NCI-H524 treated with DMSO at 0.1 percent for 48 hours (cell line): ENCODE data around the gene GJB1.

ENCODE experiments used
- DNase-seq: peaks from one replicate; lab custom pipeline; 2025; lab: John Stamatoyannopoulos, UW

GJB1 gene

DNA sequence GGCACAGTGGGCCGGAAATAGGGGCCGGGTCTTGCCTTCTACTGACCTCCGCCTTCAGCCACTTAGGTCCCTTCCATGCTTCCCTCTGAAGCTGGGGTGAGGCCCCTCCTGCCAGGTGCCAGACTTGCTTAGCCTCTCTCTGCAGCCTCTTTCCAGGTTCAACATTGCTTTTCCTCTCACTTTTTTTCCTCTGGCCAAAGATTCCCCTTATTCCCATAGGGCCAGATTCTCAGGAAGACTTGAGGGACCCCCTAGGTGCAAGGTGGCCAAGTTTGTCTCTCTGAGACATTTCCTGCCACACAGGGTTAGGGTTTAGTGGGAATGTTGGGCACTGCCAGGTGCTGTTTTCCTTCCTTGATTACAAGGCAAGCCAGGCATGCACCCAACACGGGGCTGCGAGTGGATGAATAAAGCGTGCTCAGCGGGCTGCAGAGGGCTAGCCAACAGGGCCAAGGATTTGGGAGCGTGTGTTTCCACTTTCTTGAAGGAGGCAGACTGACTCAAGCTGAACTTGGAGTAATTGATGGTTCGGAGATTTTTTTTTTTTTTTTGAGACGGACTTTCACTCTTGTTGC, 7.6 kb upstream of the GJB1 start:
- DNase-seq, result no peak

DNA sequence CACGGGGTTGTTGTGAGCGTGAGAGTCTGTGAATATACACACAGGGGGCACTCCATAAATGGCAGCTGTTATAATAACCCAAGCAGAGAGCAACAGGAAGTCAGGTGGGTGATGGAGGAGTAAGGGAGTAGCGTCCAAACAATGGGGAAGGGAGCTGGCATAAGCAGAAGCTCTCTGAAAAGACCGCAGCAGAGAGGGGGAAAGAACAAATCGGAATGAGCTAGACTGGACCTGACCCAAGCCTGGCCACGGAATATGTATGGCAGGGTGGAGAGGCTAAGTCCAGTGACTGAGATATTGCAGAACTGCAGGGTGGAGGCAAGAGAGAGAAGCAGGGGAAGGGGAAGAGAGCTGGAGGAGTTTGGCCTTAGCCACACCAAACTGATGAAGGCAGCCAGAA, 6.5 kb upstream of the GJB1 start:
- no peak for DNase-seq

DNA sequence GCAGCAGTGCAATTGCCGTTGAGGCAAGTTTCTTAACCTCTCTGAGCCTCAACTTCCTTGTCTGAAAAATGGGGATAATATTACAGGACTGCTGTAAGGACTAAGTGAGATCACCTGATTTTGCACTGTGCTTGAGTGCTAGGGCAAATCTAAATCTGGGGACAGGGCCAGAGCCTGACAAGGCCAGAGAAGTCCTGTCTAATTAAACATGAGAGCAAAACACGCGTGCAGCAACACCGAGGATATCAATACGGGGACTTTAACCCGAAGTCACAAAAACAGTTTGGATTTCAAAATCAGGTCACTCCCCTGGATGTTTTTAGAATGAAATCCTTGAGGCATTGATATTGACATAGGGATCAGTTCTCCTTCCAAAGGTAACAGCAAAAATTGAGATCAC, 5.7 kb upstream of the GJB1 start:
- DNase-seq, result no peak

DNA sequence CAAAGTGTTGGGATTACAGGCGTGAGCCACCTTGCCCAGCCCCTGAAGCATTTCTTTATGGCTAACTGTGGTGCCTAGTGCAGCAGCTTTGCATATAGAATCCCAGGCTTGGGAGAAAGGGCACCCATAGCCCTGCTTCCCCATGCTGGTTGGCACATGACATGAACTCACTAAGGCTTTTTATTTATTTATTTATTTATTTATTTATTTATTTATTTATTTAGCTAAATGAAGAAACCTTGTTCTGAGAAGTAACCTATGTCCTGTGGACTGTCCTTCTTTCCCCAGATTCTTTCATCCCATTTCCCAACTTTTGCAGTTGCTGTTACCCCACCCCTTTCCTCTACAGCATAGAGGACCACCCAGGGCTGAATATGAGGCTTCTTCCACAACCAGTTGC, 1.9 kb upstream of the GJB1 start:
- no peak for DNase-seq

DNA sequence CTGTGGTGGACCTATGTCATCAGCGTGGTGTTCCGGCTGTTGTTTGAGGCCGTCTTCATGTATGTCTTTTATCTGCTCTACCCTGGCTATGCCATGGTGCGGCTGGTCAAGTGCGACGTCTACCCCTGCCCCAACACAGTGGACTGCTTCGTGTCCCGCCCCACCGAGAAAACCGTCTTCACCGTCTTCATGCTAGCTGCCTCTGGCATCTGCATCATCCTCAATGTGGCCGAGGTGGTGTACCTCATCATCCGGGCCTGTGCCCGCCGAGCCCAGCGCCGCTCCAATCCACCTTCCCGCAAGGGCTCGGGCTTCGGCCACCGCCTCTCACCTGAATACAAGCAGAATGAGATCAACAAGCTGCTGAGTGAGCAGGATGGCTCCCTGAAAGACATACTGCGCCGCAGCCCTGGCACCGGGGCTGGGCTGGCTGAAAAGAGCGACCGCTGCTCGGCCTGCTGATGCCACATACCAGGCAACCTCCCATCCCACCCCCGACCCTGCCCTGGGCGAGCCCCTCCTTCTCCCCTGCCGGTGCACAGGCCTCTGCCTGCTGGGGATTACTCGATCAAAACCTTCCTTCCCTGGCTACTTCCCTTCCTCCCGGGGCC, 1.2 kb downstream of the GJB1 start:
- no peak for DNase-seq

DNA sequence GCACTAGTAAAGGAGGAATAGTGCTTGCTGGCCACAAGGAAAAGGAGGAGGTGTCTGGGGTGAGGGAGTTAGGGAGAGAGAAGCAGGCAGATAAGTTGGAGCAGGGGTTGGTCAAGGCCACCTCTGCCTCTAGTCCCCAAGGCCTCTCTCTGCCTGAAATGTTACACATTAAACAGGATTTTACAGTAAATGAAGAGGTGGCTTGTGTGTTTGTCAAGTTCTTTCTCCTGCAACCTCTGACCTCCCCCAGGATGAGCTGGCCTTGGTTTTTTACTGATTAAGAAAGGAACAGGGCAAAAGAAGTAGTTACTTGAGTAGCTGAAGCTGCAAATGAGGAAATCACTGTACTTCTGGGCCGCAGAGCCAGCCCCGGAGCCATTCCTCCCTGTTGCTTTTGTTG, 2.0 kb downstream of the GJB1 start:
- DNase-seq, result no peak

DNA sequence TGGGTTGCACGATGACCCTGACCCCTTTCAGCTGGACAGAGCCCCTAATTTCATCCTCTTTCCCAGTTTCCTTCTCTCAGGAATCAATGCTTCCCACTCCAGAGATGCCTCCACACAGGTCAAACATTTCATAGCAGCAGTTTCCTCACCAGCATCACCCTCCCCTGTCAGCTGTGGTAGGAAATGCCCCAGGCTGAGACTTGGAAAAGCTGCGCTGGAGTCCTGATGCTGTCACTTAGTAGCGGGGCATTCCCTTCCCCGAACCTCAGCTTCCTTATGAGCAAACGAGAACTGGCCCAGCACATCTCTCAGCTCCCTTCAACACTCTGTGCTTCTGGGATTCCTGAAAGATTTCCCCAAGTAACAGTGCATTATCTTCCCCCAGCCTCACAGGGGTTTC, 2.7 kb downstream of the GJB1 start:
- no peak for DNase-seq

DNA sequence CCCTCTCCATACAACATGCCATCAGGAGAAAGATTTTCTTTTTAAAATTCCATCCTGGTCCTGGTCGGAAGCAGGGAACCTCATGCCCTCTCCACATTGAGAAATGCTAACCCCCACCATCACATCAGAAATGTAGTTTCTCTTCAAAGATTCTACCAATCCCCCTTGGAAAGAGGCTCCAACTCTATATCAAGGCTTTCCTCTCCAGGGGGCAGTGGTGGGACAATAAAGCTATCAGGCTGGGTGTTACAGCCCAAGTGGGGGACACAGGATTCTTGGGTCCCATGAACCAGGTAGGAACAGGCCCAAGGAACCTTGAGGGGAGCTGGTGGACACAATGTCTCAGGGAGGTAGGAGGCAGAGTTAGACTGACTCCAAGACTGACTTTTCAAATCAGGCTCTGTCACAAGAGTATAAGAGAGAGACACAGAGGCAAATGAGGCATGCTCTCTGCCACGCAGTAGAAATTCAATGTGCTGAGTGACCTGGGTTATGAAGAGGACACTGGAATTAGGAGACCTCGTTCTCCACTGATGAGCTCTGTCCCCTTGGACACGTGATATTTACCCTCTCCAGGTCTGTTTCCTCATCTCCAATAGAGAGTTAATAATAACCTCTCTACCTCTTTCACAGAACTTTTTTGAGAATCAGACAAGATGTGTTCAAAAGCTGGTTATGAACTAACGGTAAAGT, 4.5 kb downstream of the GJB1 start:
- DNase-seq, result no peak

DNA sequence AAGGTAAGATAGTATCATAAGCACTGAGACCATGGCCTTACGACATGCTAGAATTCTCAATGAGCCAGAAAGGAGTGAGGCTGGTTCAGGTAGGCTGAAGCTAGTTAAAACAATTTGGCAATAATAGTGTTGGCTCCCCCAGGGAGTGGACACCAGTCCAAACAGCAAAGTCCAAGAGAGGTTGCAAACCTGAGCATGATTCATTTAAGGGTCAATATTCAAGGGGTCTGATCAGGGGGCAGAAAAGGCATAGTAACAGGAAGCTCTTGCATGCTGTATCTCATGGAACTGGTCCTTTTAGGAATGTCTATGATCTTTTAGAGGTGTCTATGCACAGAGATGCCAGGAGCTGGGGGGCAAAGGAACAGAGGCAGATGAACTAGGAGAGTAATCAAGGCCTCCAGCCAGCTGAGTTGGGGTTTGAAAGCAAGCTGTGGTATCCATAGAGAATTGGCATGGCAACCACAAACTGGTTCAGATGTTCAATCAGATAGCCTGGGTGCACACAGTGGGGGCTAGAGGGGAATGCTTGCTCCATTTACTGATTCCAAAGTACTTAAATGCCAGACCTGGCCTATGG, 5.1 kb downstream of the GJB1 start:
- DNase-seq, result no peak

DNA sequence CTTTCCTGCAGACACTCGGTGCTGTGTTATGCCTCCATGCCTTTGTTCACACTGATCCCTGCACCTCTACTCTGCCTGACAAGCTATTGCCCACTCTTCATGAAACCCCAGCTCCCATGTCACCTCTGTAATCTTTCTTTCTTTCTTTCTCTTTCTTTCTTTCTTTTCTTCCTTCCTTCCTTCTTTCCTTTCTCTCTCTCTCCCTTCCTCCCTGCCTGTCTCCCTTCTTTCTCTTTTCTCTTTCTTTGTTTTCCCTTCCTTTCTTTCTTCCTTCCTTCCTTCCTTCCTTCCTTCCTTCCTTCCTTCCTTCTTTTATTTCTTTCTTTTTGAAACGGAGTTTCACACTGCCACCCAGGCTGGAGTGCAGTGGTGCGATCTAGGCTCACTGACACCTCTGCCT, 12.5 kb downstream of the GJB1 start:
- DNase-seq, result no peak

DNA sequence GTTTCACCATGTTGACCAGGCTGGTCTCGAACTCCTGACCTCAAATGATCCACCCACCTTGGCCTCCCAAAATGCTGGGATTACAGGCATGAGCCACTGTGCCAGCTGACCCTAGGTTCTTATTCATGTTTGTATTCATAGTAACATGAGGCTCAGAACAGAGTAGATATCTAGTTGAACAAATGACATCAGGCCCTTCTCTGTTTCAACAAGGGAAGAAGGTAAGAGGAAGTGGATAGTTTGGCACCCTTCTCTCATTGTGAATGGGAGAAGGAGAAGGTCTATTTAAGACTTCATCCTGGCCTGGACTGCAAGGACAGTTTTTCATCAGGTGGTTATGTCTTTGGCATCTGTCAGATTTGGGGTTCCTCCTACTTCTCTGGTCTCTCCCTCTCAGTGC, 13.8 kb downstream of the GJB1 start:
- no peak for DNase-seq

DNA sequence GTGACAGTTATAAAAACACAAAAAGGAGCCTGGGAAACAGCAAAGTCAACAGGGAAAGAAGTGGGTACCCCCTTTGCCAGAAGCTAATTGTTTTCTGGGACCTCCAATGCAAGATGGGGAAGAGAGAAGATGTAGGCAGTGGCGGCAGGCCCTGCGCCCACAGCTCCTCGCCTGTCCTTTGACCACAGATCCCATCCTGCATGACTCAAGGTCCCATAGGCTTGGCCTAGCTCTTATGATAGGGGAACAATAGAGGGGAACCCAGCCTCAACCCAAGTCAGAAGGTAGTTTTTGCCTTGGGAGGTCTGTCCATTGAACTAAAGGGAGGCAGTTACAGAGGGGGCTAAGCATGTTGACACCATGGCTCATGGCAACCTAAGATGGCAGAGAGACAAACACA, 16.8 kb downstream of the GJB1 start:
- DNase-seq, result no peak

DNA sequence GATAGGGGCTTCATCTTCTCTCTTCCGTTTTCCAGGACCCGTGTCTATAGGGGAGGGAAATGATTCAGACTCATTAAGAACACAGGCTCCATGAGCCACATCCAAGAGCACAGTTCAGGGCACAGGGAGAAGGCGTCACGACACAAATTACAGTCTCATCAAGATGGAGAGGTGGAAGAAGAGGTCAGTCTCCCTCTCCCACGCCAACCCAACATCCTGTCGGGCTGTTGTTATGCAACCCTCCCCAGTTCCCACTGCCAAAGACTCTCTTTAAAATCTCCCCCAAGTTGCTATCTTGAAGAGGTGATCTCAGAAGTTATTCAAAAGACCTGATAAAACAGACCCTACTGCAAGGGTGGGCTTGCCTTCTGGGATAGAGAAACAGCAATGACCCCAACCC, 18.3 kb downstream of the GJB1 start:
- no peak for DNase-seq

DNA sequence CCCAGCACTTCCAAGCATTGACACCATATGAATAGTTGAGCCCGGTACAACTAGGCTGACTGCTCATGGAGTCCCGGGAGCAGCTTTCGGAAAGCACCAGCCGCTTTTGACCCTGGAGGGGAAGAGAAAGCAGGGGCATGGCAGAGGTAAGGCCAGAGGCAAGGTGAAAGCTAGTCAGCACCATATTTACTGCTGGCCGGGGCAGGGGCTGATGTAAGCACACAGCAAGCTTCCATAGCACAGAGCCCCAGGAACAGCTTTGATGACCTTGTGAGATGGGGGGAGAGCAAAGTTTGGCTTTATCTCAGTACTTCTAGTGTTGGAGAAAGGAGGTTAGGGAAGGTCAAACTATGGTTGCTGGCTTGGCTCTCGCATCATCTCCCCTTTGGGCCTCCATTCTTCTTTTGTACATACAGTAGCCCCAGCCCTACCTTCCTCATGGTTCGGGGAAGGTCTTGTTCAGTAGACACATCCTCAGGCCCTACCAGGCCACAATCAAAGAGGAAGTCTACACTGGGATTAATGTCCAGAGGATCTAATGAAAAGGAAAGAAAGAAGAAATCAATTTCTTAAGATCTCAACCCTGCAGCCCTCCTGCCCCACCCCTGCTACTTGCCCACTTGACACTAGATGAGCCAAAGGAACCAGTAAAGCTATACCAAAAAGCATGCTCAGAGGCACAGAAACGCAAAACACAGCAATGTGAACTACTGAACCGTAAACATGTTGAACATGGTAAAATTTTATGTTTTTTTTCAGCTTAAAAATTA, 21.5 kb downstream of the GJB1 start:
- DNase-seq, result no peak

DNA sequence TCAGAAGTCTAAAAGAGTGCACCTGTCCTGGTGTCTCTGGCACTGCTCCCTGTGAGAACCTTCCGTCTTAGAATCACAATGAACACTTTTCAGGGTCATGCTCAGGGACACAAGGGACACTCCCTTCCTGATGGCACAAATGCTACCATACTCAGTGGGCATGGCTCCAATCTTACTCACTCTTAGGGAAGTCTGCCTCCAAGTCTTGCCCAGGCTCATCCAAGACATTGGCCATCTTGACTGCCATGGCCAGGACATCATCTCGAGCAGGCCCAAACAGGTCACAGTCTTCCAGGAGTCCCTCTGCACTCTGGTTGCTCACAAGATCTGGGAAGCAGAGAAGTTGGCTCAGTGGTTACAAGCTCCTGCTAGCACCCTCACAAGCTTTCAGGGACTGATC, 22.1 kb downstream of the GJB1 start:
- DNase-seq, result no peak

DNA sequence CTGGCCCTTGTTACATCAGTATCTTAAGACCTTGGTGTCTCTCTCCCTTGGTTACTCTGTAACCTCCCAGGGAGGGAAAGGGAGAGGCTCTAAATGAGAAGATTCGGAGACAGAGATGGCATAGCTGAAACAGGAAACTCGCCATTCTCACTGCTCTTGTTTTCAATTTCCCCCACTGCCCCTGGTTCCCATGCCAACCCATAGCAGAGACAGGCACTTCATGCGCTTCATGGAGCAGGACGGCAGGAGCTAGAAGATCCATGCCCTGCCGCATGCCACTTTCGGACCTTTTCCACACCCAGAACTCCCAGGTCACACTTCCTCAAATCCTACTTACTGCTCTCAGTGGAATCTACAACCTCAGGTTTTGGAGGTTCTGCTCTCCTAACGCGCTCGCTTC, 27.8 kb downstream of the GJB1 start:
- DNase-seq, result no peak

DNA sequence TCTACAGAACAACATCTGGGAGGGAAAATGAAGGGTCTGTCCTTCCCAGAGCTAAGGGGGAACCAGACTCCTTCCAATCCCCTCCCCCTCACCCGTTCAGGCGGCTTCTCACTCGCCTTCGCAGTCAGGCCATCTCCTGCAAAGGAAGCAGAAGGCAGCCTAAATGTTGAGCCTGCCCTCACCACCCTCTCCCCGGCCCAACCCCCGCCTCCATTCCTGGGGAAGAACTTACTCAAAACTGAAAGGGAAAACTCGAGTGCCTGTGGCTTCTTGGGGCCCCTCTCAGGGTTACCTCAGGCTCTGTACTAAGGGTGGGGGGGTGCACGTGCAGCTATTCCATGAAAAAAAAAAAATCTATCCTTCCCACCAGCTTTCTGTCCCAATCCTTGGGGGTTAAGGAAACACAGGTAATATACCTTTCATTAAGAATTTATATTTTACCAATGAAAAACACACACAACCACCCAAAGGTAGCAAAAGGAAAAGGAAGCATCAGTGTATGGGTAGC, 28.5 kb downstream of the GJB1 start:
- no peak for DNase-seq

DNA sequence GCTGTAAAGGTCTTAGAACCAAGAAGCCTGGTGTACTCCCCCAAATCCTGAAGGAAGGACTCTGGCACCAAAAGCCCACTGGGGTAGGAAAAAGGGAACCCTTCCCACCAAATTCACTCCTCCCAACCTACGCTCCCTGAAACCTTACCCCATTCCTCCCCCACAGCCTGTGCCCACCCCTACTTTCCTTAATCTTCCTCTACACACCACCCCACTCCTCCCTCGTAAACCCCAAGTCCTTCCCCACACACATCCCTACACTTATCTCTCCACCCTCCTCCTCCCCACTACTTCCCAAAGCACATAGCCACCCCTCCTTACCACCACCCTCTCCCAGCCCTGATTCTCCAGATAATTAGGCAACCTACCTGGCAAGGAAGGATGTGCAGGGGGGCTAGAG, 29.2 kb downstream of the GJB1 start:
- DNase-seq, result no peak

DNA sequence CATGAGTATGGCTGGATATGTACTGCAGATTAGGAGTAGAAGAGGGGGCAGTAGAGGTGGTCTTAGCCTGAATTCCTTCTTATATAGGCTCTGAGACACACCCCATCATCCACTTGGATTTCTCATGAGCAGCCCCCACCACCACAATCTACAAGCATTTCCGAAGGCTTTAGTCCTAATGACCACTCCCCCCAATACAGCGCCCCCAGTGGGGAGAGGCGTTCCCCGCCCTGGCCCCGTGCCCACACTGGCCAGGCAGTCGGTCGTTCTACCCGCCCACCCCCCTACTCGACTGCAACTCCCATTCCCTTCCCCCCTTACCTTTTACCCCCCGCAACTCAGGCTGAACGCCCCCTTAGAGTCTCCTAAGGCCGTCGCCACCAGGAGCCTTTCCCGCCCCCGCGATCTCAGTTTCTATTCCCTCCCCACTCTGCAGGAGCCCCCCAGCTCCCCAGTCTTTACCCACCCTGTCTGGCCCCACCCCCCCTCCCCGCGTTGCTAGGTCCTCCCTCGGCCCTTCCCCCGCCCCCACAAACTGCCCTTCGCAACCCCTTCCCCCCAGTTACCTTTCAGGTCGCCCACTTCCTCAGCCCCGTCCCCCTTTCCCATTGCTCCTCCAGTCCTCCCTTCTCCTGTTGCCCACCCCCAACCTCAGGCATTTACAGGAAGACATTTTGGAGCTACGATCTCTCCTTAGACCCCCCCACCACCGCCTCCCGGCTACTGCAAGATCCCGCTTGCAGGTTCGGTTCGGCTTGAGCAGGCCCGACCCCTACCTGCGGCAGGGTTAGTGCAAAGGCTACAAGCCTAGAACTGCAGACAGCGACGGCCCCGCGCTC, 30.4 kb downstream of the GJB1 start:
- DNase-seq, result no peak

DNA sequence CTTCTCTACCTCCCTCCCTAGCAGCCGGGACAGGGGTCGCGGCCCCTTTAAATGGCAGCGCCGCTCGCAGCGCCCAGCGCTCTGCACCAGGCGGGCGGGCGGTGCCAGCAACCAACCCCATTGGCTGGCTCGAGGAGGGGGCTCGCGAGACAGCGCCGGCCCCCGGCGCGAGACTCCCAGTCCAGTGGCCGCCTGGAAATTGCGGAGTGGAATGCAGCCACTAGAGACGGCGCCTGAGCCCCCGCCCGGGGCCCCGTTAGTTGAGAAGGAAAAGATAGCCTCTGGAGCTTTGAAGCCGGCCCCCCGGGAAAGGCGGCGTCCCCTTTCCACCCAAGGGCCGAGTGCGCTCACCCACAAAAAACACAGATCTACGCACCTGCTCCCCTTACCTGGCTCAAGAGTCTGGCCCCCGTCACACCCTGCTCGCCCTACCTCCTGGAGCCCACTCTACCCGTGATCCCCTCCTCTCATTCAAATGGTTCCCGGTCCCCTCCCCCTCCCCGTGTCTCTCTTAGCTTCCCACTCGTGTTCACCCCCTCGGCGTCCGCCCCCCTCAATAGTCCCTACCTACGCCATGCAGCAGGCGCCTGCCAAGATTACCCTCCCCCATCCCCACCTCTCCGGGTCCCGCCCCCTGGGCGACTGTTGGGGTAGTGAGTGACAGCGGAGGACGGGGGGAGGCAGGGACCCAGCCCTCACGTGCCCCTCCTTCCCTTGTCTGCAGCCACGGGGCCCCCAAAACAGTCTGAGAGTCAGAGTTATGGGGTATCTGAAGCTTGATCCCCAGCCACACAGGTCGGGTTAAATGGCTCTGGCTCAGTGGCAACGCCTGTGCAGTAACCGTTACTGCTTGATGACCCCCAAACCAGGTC, 31.3 kb downstream of the GJB1 start, which contains the start of gene ZMYM3:
TSS of gene ZMYM3 (minus strand) at position 49 of the 872 bp plus-strand sequence. CDS start 885 bp downstream, outside the sequence.
- peak; percentile 45 for DNase-seq
